GM23248 (cell line): ENCODE data around the gene FRAT2. TPM values are rescaled to one million over a fixed set of nuclear protein-coding genes. Genes with fewer than 3 reads are reported as not detected.
A peak's percentile ranks its signal among the peaks of the same experiment; 100 is the strongest.

ENCODE experiments used
- DNase-seq: peaks from one replicate; pipeline ENCODE4 v3.0.0-alpha.2; 2015
- H2AFZ ChIP-seq: fragments of 200-600 bp; sonication (generic); 2 replicates; pipeline ENCODE4 v1.6.1; 2016; ENCODE audit warnings: antibody characterized with exemption
- H3F3A ChIP-seq: fragments of 200-600 bp; sonication (generic); 2 replicates; pipeline ENCODE4 v1.6.1; 2016; ENCODE audit warnings: mild to moderate bottlenecking, antibody characterized with exemption, mixed run types; ENCODE audit not compliant: insufficient read depth
- H3K27ac ChIP-seq: fragments of 200-600 bp; sonication (generic); 2 replicates; pipeline ENCODE4 v1.5.1; 2016; ENCODE audit warnings: mild to moderate bottlenecking
- H3K27me3 ChIP-seq: fragments of 200-600 bp; sonication (generic); replicated peaks from 2 replicates; pipeline ENCODE4 v1.6.1; 2016; ENCODE audit warnings: mild to moderate bottlenecking; ENCODE audit not compliant: insufficient read depth
- H3K36me3 ChIP-seq: fragments of 200-600 bp; sonication (generic); 2 replicates; pipeline ENCODE4 v1.6.1; 2016; ENCODE audit warnings: low read depth, mild to moderate bottlenecking
- H3K4me1 ChIP-seq: fragments of 200-600 bp; sonication (generic); 2 replicates; pipeline ENCODE4 v1.6.1; 2016; ENCODE audit warnings: mild to moderate bottlenecking; ENCODE audit not compliant: insufficient read depth
- H3K4me2 ChIP-seq: fragments of 200-600 bp; sonication (generic); one replicate; pipeline ENCODE4 v1.6.1; 2016; ENCODE audit warnings: mild to moderate bottlenecking; ENCODE audit not compliant: unreplicated experiment
- H3K4me3 ChIP-seq: fragments of 200-600 bp; sonication (generic); 2 replicates; pipeline ENCODE4 v1.5.1; 2016; ENCODE audit warnings: mild to moderate bottlenecking
- H3K79me2 ChIP-seq: fragments of 200-600 bp; sonication (generic); 2 replicates; pipeline ENCODE4 v1.6.1; 2016; ENCODE audit warnings: mild to moderate bottlenecking; ENCODE audit not compliant: insufficient read depth
- H3K9ac ChIP-seq: fragments of 200-600 bp; sonication (generic); 2 replicates; pipeline ENCODE4 v1.6.1; 2016; ENCODE audit warnings: mild to moderate bottlenecking
- H3K9me2 ChIP-seq: fragments of 200-600 bp; sonication (generic); 2 replicates; pipeline ENCODE4 v1.6.1; 2016; ENCODE audit warnings: mixed run types, mild to moderate bottlenecking, moderate library complexity; ENCODE audit not compliant: insufficient read depth
- H3K9me3 ChIP-seq: fragments of 200-600 bp; sonication (generic); one replicate; pipeline ENCODE4 v1.6.1; 2017; ENCODE audit warnings: low read depth
- H4K20me1 ChIP-seq: fragments of 200-600 bp; sonication (generic); 2 replicates; pipeline ENCODE4 v1.6.0; 2016; ENCODE audit not compliant: insufficient read depth
- EZH2 ChIP-seq: fragments of 200-600 bp; sonication (generic); IDR thresholded peaks from 2 replicates; pipeline ENCODE4 v1.6.1; 2018; ENCODE audit warnings: antibody characterized with exemption, mild to moderate bottlenecking; ENCODE audit not compliant: insufficient read depth, poor library complexity, severe bottlenecking
- EZH2phosphoT487 ChIP-seq: fragments of 200-600 bp; sonication (generic); IDR thresholded peaks from 2 replicates; pipeline ENCODE4 v1.6.1; 2018; ENCODE audit warnings: antibody characterized with exemption, moderate library complexity, mild to moderate bottlenecking, low read depth; ENCODE audit not compliant: insufficient read depth
- WGBS, 2 experiments: methylation state at CpG; one replicate each; pipeline ENCODE4 v1.1.6; 2015 to 2017; ENCODE audit warnings: low lambda C conversion rate in 2 of 2, low coverage in 1 of 2; ENCODE audit errors: missing lambda C conversion rate in 2 of 2; 5-methylcytosine and 5-hydroxymethylcytosine counted together
- in situ Hi-C: fragments of 300-500 bp; cut with MboI; formaldehyde crosslinking; loops from 2 replicates; pipeline ENCODE4 v1.15.0; 2020
- polyA plus RNA-seq: library from polyadenylated mRNA; unstranded; fragments of >200 nt; fragmentation: Nextera tagmentation; extraction: Ambion mirVana; gene quantifications from 2 replicates; pipeline ENCODE4 v1.2.1, GENCODE V29; 2016
- total RNA-seq: library from RNA; depleted of rRNA; stranded (reverse); fragments of >200 nt; shearing (Covaris generic); gene quantifications from 2 replicates; pipeline ENCODE4 v1.2.3, GENCODE V29; 2014

Gene FRAT2
- total and polyA plus RNA-seq, 2 experiments from 2014 or later = 1.6 to 10.3 TPM

GRCh38 chr10:97319671-97320479 is 14.7 kb downstream of the FRAT2 start:
- TF ChIP-seq EZH2 = no peak
- peaks cover 9% of the 10 kb centered on the region; the same call in 1 of the 2 replicates for H3K4me1 ChIP-seq
- WGBS, 2 experiments = 1% methylated on average over 65 to 72 of the region's 83 CpGs
- no peaks in the 10 kb centered on the region for H3K9me2 ChIP-seq
- H3K9ac ChIP-seq = peak overlapping the region; percentile 99
- H2AFZ ChIP-seq = peak overlapping the region; percentile 94
- no peaks in the 10 kb centered on the region for H3K79me2 ChIP-seq
- no peaks in the 10 kb centered on the region for H4K20me1 ChIP-seq
- in situ Hi-C loops = no loop called here
- peak overlapping the region; percentile 97 for H3K27ac ChIP-seq
- H3K36me3 ChIP-seq = no peaks in the 10 kb centered on the region
- peak; percentile 68 for DNase-seq
- H3K4me3 ChIP-seq = peak overlapping the region; percentile 98
- H3K4me2 ChIP-seq = peak overlapping the region; percentile 98
- no peaks in the 10 kb centered on the region for H3K9me3 ChIP-seq
- H3K27me3 ChIP-seq = no peaks in the 10 kb centered on the region
- H3F3A ChIP-seq = peaks cover 7% of the 10 kb centered on the region; the same call in 1 of the 2 replicates

GRCh38 chr10:97318772-97319651 is 15.5 kb downstream of the FRAT2 start, which contains the start of gene FRAT1:
TSS of gene FRAT1 (plus strand) at chr10:97319271. CDS start at chr10:97319454, 183 bp downstream.
- DNase-seq = peak; percentile 92
- H3K4me1 ChIP-seq = peaks cover 12% of the 10 kb centered on the region; the same call in 1 of the 2 replicates
- H2AFZ ChIP-seq = peak within 1 kb of the TSS; percentile 94
- H3K79me2 ChIP-seq = no peaks in the 10 kb centered on the region
- H3K9ac ChIP-seq = peak within 1 kb of the TSS; percentile 99
- peaks cover 11% of the 10 kb centered on the region; the same call in 1 of the 2 replicates for H3F3A ChIP-seq
- WGBS, 2 experiments = 2 to 4% methylated on average over 28 to 77 of the region's 79 CpGs
- TF ChIP-seq EZH2 = no peak
- TF ChIP-seq EZH2phosphoT487 = no peak
- H3K9me3 ChIP-seq = no peaks in the 10 kb centered on the region
- H3K4me3 ChIP-seq = peak within 1 kb of the TSS; percentile 98
- no peaks in the 10 kb centered on the region for H3K36me3 ChIP-seq
- peak within 1 kb of the TSS; percentile 98 for H3K4me2 ChIP-seq
- in situ Hi-C loops = no loop called here
- H3K27me3 ChIP-seq = no peaks in the 10 kb centered on the region
- H3K9me2 ChIP-seq = no peaks in the 10 kb centered on the region
- no peaks in the 10 kb centered on the region for H4K20me1 ChIP-seq
- H3K27ac ChIP-seq = peak within 1 kb of the TSS; percentile 97

- Histone ChIP-seq H3F3A (peaks cover 11% of the 10 kb centered on the region; the same call in 1 of the 2 replicates), H3K9me3 (no peaks in the 10 kb centered on the region), H4K20me1 (no peaks in the 10 kb centered on the region), H3K4me2 (no peak overlapping the region), H3K9ac (no peak overlapping the region), H3K36me3 (no peaks in the 10 kb centered on the region), H3K79me2 (no peaks in the 10 kb centered on the region), H3K27me3 (no peaks in the 10 kb centered on the region), H3K4me3 (no peak overlapping the region), H3K9me2 (no peaks in the 10 kb centered on the region), H3K27ac (no peak overlapping the region), H3K4me1 (peaks cover 4% of the 10 kb centered on the region; the same call in 1 of the 2 replicates), H2AFZ (no peak overlapping the region)
- WGBS, 2 experiments = 7 to 17% methylated on average over 4 of the region's 4 CpGs
- TF ChIP-seq EZH2 (no peak), EZH2phosphoT487 (no peak)
- peak; percentile 47 for DNase-seq
- in situ Hi-C loops = no loop called here
These were observed 19.9 kb downstream of the FRAT2 start for GRCh38 chr10:97314671-97315070.

GRCh38 chr10:97312897-97313296 is 21.6 kb downstream of the FRAT2 start:
- no peak for TF ChIP-seq EZH2
- TF ChIP-seq EZH2phosphoT487 = no peak
- 69 to 72% methylated on average over 6 of the region's 6 CpGs for WGBS, 2 experiments

More at GRCh38 chr10:97312897-97313296, 21.6 kb downstream of the FRAT2 start:
- Histone ChIP-seq H3K9me2 (no peaks in the 10 kb centered on the region), H3K27me3 (no peaks in the 10 kb centered on the region), H3K9me3 (no peaks in the 10 kb centered on the region), H3K4me2 (no peak overlapping the region), H3K79me2 (no peaks in the 10 kb centered on the region), H3K27ac (no peak overlapping the region), H3K36me3 (no peaks in the 10 kb centered on the region), H3K4me1 (peaks cover 4% of the 10 kb centered on the region; the same call in 1 of the 2 replicates), H2AFZ (no peak overlapping the region), H3F3A (peaks cover 11% of the 10 kb centered on the region; the same call in 1 of the 2 replicates), H4K20me1 (no peaks in the 10 kb centered on the region), H3K9ac (no peak overlapping the region), H3K4me3 (no peak overlapping the region)
- in situ Hi-C loops = no loop called here
- DNase-seq = no peak
